Mesothelial cell of epicardium (in vitro differentiated cells): ENCODE data around the gene TBX1. TPM values are rescaled to one million over a fixed set of nuclear protein-coding genes. Genes with fewer than 3 reads are reported as not detected.
A peak's percentile ranks its signal among the peaks of the same experiment; 100 is the strongest.

ENCODE experiments used
- DNase-seq, 2 experiments: peaks; one replicate each; pipeline ENCODE4 v3.0.0; 2021; ENCODE audit warnings: low spot score in 2 of 2; ENCODE audit not compliant: unreplicated experiment in 2 of 2
- H3K27ac Mint-ChIP-seq: 2 replicates; pipeline ENCODE4 v1.8.0; 2021; ENCODE audit warnings: mixed read lengths
- H3K27me3 Mint-ChIP-seq: 2 replicates; pipeline ENCODE4 v1.8.0; 2021; ENCODE audit warnings: low read depth, mixed read lengths
- H3K36me3 Mint-ChIP-seq: 2 replicates; pipeline ENCODE4 v1.8.0; 2021; ENCODE audit warnings: mixed read lengths
- H3K4me1 Mint-ChIP-seq: 2 replicates; pipeline ENCODE4 v1.8.0; 2021; ENCODE audit warnings: mixed read lengths
- H3K4me3 Mint-ChIP-seq: 2 replicates; pipeline ENCODE4 v1.8.0; 2021; ENCODE audit warnings: mild to moderate bottlenecking, moderate library complexity, mixed read lengths
- H3K9me3 Mint-ChIP-seq: 2 replicates; pipeline ENCODE4 v1.8.0; 2021; ENCODE audit warnings: mixed read lengths
- total RNA-seq: library from RNA; stranded (reverse); gene quantifications from 3 replicates; pipeline ENCODE4 v1.2.1, GENCODE V29; 2021
- TF ChIP-seq, protein P1 (sequence below): fragments of 200-600 bp; sonication (generic); IDR thresholded peaks from one replicate; pipeline ENCODE4 v1.5.0; 2021; ENCODE audit warnings: antibody characterized with exemption; ENCODE audit not compliant: unreplicated experiment

TBX1 gene
- total RNA-seq, 1 donor from 2014 or later, result 0.45 TPM

DNA sequence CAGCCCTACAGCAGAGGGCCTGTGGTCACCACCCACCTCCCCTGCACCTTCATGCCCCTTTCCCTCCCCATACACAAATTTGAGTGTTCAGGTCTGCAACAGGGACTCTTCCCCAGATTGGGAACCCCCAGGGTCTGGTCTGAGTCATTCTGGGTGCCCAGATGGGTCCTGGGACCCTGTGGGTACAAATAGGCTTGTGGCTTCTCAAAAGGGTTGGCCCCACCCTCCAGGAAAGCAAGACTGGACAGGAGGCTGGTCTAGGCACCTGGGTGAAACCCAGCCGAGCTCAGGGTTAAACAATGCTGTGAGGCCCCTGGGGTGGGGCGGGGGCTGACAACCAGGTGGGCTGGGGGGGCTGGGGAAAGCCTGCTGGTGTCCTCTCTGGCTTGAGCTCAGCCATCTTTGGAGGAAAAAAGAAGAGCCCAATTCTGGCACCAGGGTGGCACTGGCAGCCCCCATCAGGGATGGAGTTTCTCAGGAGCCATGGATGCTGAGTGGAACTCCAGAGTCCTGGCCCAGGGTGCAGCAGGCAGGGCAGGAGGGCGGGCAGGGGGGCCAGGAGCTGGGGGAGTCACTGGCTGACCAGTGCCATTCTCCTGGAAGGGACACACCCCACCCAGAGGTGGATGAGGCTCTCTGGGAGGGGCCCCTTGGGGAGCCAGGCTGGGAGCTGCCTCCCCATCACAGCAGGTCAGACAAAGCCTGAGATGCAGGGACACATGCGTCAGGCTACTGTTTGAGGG is 45.2 kb upstream of the TBX1 start:
- DNase-seq, result no peak
- TF ChIP-seq, protein P1, sequence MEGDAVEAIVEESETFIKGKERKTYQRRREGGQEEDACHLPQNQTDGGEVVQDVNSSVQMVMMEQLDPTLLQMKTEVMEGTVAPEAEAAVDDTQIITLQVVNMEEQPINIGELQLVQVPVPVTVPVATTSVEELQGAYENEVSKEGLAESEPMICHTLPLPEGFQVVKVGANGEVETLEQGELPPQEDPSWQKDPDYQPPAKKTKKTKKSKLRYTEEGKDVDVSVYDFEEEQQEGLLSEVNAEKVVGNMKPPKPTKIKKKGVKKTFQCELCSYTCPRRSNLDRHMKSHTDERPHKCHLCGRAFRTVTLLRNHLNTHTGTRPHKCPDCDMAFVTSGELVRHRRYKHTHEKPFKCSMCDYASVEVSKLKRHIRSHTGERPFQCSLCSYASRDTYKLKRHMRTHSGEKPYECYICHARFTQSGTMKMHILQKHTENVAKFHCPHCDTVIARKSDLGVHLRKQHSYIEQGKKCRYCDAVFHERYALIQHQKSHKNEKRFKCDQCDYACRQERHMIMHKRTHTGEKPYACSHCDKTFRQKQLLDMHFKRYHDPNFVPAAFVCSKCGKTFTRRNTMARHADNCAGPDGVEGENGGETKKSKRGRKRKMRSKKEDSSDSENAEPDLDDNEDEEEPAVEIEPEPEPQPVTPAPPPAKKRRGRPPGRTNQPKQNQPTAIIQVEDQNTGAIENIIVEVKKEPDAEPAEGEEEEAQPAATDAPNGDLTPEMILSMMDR, result no peak
- Mint-ChIP-seq H3K9me3 (no peaks in the 10 kb centered on the region), H3K4me1 (peaks cover 8% of the 10 kb centered on the region), H3K27ac (no peak overlapping the region), H3K36me3 (peaks cover 8% of the 10 kb centered on the region), H3K4me3 (peak overlapping the region; percentile 65), H3K27me3 (peaks cover 25% of the 10 kb centered on the region)

DNA sequence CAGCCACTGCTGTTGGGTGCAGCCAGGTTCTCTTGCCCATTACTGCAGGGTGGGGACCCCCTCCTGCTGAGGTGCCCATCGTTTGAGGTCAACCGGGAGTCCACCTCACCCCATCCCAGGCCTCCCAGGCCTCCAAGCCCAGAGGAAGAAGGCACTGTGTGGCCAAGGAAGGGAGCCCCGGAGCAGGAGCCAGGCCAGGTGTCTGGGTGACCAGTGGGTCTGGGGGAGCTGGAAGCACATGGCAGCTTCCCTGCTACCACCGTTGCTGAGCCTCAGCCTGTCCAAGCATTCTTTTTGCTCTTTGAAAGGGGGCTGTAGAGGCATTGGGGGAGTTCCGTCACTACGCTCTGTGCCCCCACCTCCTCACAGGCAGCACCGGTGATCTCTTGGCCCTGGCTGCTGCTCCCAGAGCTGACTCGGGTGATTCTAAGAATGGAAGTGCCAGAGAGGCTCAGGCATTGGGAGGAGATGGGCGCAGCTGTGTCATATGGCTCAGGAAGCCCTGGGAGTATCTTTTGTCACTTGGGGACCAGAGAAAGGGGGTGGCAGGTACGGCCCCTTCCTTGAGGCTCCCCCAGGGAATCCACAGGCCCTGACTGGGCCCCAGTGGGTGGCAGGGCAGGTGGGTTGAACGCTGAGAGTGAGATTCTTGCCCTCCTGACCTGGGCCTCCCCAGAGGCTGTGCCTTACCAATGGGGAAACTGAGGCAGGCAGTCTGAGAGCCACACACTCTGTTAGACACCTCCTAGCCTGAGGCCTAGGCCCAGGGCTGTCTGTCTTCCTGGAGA is 44.3 kb upstream of the TBX1 start:
- peak overlapping the region; percentile 13 for H3K4me3 Mint-ChIP-seq
- no peaks in the 10 kb centered on the region for H3K9me3 Mint-ChIP-seq
- no peak overlapping the region for H3K27ac Mint-ChIP-seq
- peaks cover 15% of the 10 kb centered on the region for H3K36me3 Mint-ChIP-seq
- DNase-seq, result no peak
- TF ChIP-seq, protein P1, result no peak
- peaks cover 8% of the 10 kb centered on the region for H3K4me1 Mint-ChIP-seq
- H3K27me3 Mint-ChIP-seq, result peaks cover 34% of the 10 kb centered on the region

DNA sequence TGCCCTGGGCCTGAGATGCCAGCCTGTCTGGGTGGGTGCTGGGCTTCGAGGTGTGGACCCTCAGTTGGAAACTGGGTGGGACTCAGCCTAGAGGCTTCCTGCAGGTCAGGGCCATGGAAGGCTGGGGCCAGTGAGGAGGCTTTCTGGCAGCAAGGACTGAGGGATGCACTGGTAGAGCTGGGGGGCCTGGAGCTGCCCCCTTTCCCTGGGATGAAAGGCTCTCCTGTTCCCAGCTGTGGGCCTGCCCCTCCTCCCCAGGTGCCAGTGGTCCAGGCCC is 43.8 kb upstream of the TBX1 start:
- peaks cover 9% of the 10 kb centered on the region for H3K4me1 Mint-ChIP-seq
- H3K27ac Mint-ChIP-seq, result no peak overlapping the region
- H3K27me3 Mint-ChIP-seq, result peaks cover 39% of the 10 kb centered on the region
- TF ChIP-seq, protein P1, result no peak
- no peaks in the 10 kb centered on the region for H3K9me3 Mint-ChIP-seq
- no peak overlapping the region for H3K4me3 Mint-ChIP-seq
- no peak for DNase-seq
- H3K36me3 Mint-ChIP-seq, result peaks cover 15% of the 10 kb centered on the region

DNA sequence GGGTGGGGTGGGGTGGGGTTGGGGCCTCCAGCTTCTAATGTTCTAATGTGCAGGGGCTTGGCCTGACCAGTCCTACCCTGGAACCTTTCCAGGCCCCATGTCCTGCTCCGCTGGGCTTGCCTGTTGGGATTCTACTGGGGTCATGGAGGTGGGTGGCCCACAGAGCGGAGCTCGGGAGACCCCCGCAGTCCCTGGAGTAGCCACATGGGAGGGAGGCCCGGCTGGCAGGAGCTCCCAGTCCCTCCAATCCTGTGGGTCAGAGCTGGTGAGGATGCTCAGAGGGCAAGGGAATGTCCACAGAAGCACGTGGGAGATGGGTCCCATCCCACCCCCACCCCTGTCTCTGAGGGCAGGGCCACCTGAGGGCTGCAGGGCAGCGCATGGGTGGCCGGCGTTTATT is 43.4 kb upstream of the TBX1 start:
- Mint-ChIP-seq H3K9me3 (no peaks in the 10 kb centered on the region), H3K27ac (no peak overlapping the region), H3K4me3 (peak overlapping the region; percentile 64), H3K36me3 (peaks cover 15% of the 10 kb centered on the region), H3K27me3 (peaks cover 43% of the 10 kb centered on the region), H3K4me1 (peaks cover 10% of the 10 kb centered on the region)
- DNase-seq, result no peak
- TF ChIP-seq, protein P1, result no peak

DNA sequence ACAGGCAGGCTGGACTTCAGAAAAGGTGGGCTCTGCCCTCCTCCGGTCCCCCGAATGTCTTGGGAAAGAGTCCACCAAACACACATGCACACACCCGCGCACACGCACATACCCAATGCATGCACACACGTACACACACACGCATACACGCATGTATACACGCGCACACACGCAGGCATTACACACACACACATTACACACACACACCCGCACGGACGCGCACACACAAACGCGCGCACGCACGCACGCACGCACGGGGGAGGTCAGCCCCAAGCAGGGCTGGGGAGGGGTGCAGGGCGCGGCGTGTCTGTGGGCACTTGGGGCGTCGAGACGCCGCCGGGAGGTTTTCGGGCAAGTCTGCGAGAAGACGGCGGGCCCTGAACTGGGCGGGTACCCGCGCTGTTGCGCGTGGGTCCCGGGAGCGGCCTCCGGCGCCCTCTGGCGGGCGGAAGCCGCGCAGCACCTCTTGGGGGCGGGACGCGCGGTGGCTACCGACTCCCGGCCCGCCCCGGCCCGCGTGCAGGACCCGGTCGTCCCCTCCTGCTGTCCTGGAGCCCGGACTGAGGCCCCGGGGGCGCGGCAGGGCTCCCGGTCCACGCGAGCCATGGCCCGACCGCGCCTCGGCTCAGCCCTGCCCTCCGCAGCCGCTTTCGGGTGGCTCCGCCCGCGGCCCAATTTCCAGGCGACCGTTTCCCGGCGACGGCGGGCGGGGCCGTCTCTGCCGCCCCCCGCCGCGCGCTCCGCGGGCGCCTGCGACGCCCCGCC is 42.7 kb upstream of the TBX1 start:
- Mint-ChIP-seq H3K9me3 (no peaks in the 10 kb centered on the region), H3K27me3 (peaks cover 50% of the 10 kb centered on the region), H3K4me1 (peaks cover 13% of the 10 kb centered on the region), H3K36me3 (peaks cover 15% of the 10 kb centered on the region), H3K27ac (no peak overlapping the region), H3K4me3 (peak overlapping the region; percentile 64)
- TF ChIP-seq, protein P1, result peak; percentile 90
- DNase-seq, result peak; percentile 58 to 86
